ENCODE data around the gene LAMA4.

DNA sequence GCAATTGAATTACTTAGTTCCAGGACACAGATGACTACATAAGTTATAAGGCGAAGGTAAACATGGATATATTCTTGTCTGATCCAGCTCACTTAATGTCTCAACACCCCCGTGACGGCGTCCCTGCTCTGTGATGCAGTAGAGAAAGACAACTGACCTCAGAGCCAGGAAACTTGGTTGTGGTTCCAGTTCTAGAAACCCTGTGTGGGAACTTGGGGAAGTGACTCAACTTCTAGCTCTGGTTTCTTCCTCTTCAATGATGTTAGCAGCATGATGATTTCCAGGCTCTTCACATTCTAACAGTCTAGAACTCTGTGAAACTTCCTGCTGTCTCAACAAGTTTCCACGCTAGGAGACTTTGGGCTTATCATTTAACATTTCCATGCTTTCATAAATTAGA is 18.4 kb downstream of the LAMA4 start:
- TF ChIP-seq ZNF274 (IDR thresholded peaks at IDR 0.05; ENCODE audit: low read depth, low read length) (no peak), SUZ12 (IDR thresholded peaks at IDR 0.05; ENCODE audit: extremely low read depth, insufficient read depth, insufficient read length) (no peak)

Measured in NT2/D1 (cell line).